ENCODE measurements around the gene HAL. TPM values are rescaled to one million over a fixed set of nuclear protein-coding genes. Genes with fewer than 3 reads are reported as not detected.
A peak's percentile ranks its signal among the peaks of the same experiment; 100 is the strongest.

Gene HAL
- total RNA-seq, 2 donors from 2014 or later: 0.52 TPM; not detected in 1

DNA sequence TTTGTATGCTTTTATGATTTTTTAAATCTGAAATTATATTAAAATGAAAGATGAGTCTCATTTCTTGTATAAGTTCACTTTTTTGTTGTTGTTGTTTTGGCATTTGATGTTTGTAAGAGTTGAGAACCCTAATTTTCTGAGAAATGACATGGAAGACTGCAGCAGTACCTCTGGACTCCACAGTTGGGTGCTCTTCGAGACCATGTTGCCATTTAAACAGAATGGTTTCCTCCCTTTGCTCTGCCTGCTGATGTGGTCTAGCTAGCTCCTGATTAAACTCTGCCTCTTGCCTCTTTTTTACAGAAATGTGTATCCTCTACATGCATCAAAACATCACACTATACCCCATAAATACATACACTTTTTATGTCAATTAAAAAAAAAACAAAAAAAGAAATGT, 45.0 kb upstream of the HAL start:
- Histone ChIP-seq H3K4me3 (no peak overlapping the region), H3K9me3 (no peaks in the 10 kb centered on the region), H3K27me3 (no peaks in the 10 kb centered on the region), H3K36me3 (replicated peaks in 1 of 2; ENCODE audit: insufficient read depth in 1 of 2, low read depth in 2 of 2) (no peaks in the 10 kb centered on the region), H3K4me1 (peaks cover 5% of the 10 kb centered on the region), H3K27ac (no peak overlapping the region)
- 91 to 92% methylated on average over 1 of the region's 1 CpG for WGBS, 2 donors
- DNase-seq (no peak), ATAC-seq (no peak)
- TF ChIP-seq POLR2A (IDR thresholded peaks at IDR 0.05): no peak
- TF ChIP-seq, protein P1, sequence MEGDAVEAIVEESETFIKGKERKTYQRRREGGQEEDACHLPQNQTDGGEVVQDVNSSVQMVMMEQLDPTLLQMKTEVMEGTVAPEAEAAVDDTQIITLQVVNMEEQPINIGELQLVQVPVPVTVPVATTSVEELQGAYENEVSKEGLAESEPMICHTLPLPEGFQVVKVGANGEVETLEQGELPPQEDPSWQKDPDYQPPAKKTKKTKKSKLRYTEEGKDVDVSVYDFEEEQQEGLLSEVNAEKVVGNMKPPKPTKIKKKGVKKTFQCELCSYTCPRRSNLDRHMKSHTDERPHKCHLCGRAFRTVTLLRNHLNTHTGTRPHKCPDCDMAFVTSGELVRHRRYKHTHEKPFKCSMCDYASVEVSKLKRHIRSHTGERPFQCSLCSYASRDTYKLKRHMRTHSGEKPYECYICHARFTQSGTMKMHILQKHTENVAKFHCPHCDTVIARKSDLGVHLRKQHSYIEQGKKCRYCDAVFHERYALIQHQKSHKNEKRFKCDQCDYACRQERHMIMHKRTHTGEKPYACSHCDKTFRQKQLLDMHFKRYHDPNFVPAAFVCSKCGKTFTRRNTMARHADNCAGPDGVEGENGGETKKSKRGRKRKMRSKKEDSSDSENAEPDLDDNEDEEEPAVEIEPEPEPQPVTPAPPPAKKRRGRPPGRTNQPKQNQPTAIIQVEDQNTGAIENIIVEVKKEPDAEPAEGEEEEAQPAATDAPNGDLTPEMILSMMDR (IDR thresholded peaks at IDR 0.05): no peak
- intact Hi-C loops (cut with DNase I): no loop called here

DNA sequence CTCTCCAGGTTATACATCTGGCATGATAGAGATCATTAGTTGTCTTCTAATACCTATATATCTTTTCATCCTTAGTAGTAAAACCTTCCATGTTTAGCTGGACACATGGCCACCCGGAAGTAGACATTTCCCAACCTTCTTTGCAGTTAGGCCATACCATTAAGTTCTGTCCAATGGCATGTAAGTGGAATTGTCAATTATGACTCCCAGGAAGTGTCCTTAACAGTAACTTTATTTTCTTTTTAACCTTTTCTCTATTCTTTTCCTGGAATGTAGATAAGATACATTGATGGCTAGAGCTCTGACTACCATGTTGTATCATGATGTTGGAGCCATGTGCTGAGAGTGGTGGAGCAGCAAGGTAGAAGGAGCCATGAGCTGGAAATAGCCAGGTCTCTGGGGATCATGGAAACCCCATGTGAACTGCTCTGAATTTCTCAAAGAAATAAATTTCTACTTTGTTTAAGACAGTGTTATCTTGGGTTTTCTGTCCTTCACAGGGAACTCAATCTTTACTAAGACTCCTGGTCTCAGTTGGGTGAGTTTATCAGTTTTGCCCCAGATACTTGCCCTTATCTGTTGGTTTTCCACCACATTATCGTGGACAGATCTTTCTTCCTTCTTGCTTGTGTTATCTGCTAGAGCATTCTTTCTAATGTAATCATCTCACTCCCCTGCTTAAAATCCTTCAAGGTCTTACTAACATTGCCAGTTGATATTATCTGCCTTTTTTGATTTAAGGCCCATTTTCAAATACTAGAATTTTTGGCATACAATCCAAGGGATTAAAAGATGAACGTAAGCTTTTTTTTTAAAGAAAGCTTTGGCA, 44.4 kb upstream of the HAL start:
- no peaks in the 10 kb centered on the region for H3K9me3 ChIP-seq

DNA sequence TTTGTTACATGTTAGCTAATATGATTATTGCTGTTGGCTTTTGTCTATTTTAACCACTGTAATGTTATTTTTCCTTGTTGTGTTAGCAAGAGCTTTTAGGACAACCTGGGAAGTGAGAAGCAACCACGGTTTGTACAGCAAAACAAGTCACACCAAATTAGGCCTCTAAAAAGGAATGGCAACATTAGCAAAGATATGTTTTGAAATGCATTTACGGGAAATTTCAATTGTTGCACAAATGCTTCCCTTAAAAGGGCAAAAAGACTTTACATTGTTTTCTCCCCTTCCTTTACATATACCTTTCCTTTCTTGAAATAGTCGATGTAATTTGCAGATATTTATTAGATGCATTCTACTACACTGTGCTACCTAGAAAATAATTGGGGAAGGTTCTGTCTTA, 43.4 kb upstream of the HAL start:
- Histone ChIP-seq H3K27me3 (no peaks in the 10 kb centered on the region), H3K4me3 (no peak overlapping the region), H3K27ac (no peak overlapping the region), H3K4me1 (peaks cover 3% of the 10 kb centered on the region), H3K36me3 (replicated peaks in 1 of 2; ENCODE audit: insufficient read depth in 1 of 2, low read depth in 2 of 2) (no peaks in the 10 kb centered on the region), H3K9me3 (no peaks in the 10 kb centered on the region)
- DNase-seq (no peak), ATAC-seq (no peak)
- TF ChIP-seq, protein P1 (IDR thresholded peaks at IDR 0.05): no peak
- TF ChIP-seq POLR2A (IDR thresholded peaks at IDR 0.05): no peak
- intact Hi-C loops (cut with DNase I): no loop called here
- WGBS, 2 donors: 77 to 86% methylated on average over 3 of the region's 3 CpGs

More for the DNA sequence above, 44.4 kb upstream of the HAL start:
- ATAC-seq: no peak
- WGBS, 2 donors: 47 to 52% methylated on average over 3 of the region's 3 CpGs
- no peaks in the 10 kb centered on the region for H3K27me3 ChIP-seq
- no peak for TF ChIP-seq POLR2A (IDR thresholded peaks at IDR 0.05)
- TF ChIP-seq, protein P1 (IDR thresholded peaks at IDR 0.05): no peak
- H3K27ac ChIP-seq: no peak overlapping the region
- DNase-seq: no peak
- H3K36me3 ChIP-seq (replicated peaks in 1 of 2; ENCODE audit: insufficient read depth in 1 of 2, low read depth in 2 of 2): no peaks in the 10 kb centered on the region
- no peaks in the 10 kb centered on the region for H3K4me1 ChIP-seq
- H3K4me3 ChIP-seq: no peak overlapping the region
- intact Hi-C loops (cut with DNase I): no loop called here

DNA sequence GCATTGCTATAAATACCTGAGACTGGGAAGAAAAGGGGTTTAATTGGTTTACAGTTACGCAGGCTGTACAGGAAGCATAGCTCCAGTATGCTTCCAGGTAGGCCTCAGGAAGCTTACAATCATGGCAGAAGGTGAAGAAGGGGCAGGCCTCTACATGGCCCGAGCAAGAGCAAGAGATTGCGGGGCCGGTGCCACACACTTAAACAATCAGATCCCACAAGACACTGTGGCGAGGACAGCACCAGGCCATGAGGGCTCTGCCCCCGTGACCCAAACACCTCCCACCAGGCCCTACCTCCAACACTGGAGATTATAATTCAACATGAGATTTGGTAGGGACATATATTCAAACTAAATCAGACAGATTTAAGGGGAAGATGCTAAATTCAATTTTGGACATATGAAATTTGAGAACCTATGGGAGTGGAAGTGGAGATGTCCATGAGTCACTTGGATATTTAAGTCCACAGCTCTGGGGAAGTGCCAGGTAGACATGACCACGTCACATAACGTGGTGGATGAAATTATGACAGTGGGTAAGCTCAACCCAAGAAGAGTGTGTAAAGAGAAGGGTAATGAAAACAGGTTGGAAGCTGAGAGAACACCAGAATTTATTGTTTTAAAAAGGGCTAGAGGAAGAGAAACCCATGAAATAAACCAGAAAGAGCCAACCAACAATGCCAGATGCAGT, 40.8 kb upstream of the HAL start:
- Histone ChIP-seq H3K4me3 (no peak overlapping the region), H3K36me3 (replicated peaks in 1 of 2; ENCODE audit: insufficient read depth in 1 of 2, low read depth in 2 of 2) (no peaks in the 10 kb centered on the region), H3K27ac (peak overlapping the region in 1 of 4 donors; percentile 23), H3K4me1 (peaks cover 23% of the 10 kb centered on the region), H3K9me3 (no peaks in the 10 kb centered on the region), H3K27me3 (no peaks in the 10 kb centered on the region)
- TF ChIP-seq, protein P1 (IDR thresholded peaks at IDR 0.05): no peak
- no peak for TF ChIP-seq POLR2A (IDR thresholded peaks at IDR 0.05)
- no peak for DNase-seq
- ATAC-seq: no peak
- WGBS, 2 donors: 90 to 92% methylated on average over 8 of the region's 8 CpGs
- intact Hi-C loops (cut with DNase I): no loop called here
